K562 (cell line): Measurements from ENCODE around the gene PUM1. TPM values are rescaled to one million over a fixed set of nuclear protein-coding genes. Genes with fewer than 3 reads are reported as not detected.

ENCODE experiments used
- CBX1 ChIP-seq: sonication (generic); IDR thresholded peaks from 2 replicates; pipeline ENCODE4 v1.6.1; 2016; ENCODE audit warnings: antibody characterized with exemption, low read depth, mild to moderate bottlenecking
- CREB5 ChIP-seq: fragments of 250-450 bp; sonication (Bioruptor Pico); IDR thresholded peaks from 2 replicates; pipeline ENCODE4 v1.5.0; 2020; ENCODE audit warnings: mild to moderate bottlenecking
- CTBP1 ChIP-seq: fragments of 450-650 bp; IDR thresholded peaks from 2 replicates; pipeline ENCODE4 v1.6.1; 2016; ENCODE audit warnings: borderline replicate concordance
- EP300 ChIP-seq: IDR thresholded peaks from 2 replicates; pipeline ENCODE4 v1.6.1; 2012; ENCODE audit warnings: low read length, improper control_type of control experiment
- GTF2F1 ChIP-seq: IDR thresholded peaks from 2 replicates; pipeline ENCODE4 v1.6.1; 2011; ENCODE audit warnings: low read depth, low read length, improper control_type of control experiment
- ILF3 ChIP-seq: fragments of 450-650 bp; IDR thresholded peaks from 2 replicates; pipeline ENCODE4 v1.6.1; 2018; ENCODE audit warnings: antibody characterized with exemption, mild to moderate bottlenecking, moderate library complexity, borderline replicate concordance
- PCBP1 ChIP-seq: fragments of 200-400 bp; formaldehyde crosslinking; IDR thresholded peaks from 2 replicates; pipeline ENCODE4 v1.6.1; 2018; ENCODE audit warnings: mild to moderate bottlenecking, low read depth, low read length; ENCODE audit not compliant: poor library complexity, severe bottlenecking
- POU5F1 ChIP-seq: fragments of 150-350 bp; IDR thresholded peaks from 2 replicates; pipeline ENCODE4 v1.6.1; 2014; ENCODE audit warnings: borderline replicate concordance, low read length, low read depth, mild to moderate bottlenecking; ENCODE audit not compliant: partially characterized antibody
- ZMIZ1 ChIP-seq, 2 experiments: fragments of 150-350 bp in 1 of 2; IDR thresholded peaks; 2 replicates each; pipeline ENCODE4 v1.6.1; 2012 to 2016; ENCODE audit warnings: low read depth in 2 of 2, low read length in 2 of 2, mild to moderate bottlenecking in 1 of 2, moderate library complexity in 1 of 2
- polyA plus RNA-seq, 8 experiments: library from polyadenylated mRNA; depleted of rRNA in 4 of 8; stranded (reverse) in 5 of 8; unstranded in 3 of 8; fragments of >200 nt; fragmentation: Nextera tagmentation in 2 of 8; fragmentation: Illumina TruSeq in 1 of 8; extraction: Ambion mirVana in 2 of 8; extraction: Trizol in 1 of 8; gene quantifications; 2 replicates each; pipeline versions ENCODE4 v1.2.1 to v1.2.3, GENCODE V29; 2011 to 2014; ENCODE audit warnings: inconsistent platforms in 1 of 8, missing spikeins in 1 of 8
- total RNA-seq, 7 experiments: library from RNA; depleted of rRNA in 6 of 7; stranded (reverse); fragments of >200 nt in 6 of 7; fragmentation: Illumina TruSeq in 2 of 7; extraction: Trizol in 2 of 7; gene quantifications; 2 replicates each; pipeline versions ENCODE4 v1.2.1 to v1.2.3, GENCODE V29; 2011 to 2021; ENCODE audit warnings: low replicate concordance in 1 of 7

PUM1 gene
- total and polyA plus RNA-seq, 9 of the 15 experiments (the other 6 are each of a cell fraction or from before 2014, with no cell fraction given): 37.7 to 104 (median 55.7) TPM

- TF ChIP-seq POU5F1: no peak
- no peak for TF ChIP-seq CREB5 (CRISPR knock-in tag)
- TF ChIP-seq ILF3: no peak
- no peak for TF ChIP-seq EP300
- TF ChIP-seq PCBP1: no peak
- TF ChIP-seq GTF2F1: no peak
- no peak for TF ChIP-seq CBX1
- no peak for TF ChIP-seq ZMIZ1 (IDR thresholded peaks at IDR 0.05; ENCODE audit: low read depth in 2 of 2, low read length in 2 of 2)
- no peak for TF ChIP-seq CTBP1
Observed at GRCh38 chr1:30948278-30948677, 117.2 kb downstream of the PUM1 start (continued).
